HepG2 (cell line): Measurements from ENCODE around the gene PMFBP1. TPM values are rescaled to one million over a fixed set of nuclear protein-coding genes. Genes with fewer than 3 reads are reported as not detected.
A peak's percentile ranks its signal among the peaks of the same experiment; 100 is the strongest.

Experiments
- ARNT ChIP-seq: fragments of 450-650 bp; IDR thresholded peaks from 2 replicates; pipeline ENCODE4 v1.6.1; 2017
- CAMTA2 ChIP-seq: sonication (generic); formaldehyde crosslinking; IDR thresholded peaks from 2 replicates; pipeline ENCODE4 v1.4.0; 2020; ENCODE audit warnings: mild to moderate bottlenecking, missing genetic modification reagents, borderline replicate concordance
- GABPA ChIP-seq, 2 experiments: IDR thresholded peaks; 2 replicates each; pipeline ENCODE4 v1.6.1; 2011 to 2016; ENCODE audit warnings: low read depth in 2 of 2, low read length in 1 of 2, missing biosample characterization in 1 of 2, missing genetic modification characterization in 1 of 2
- ISL2 ChIP-seq: sonication (generic); formaldehyde crosslinking; IDR thresholded peaks from 2 replicates; pipeline ENCODE4 v1.5.0; 2020; ENCODE audit warnings: missing genetic modification reagents
- KAT7 ChIP-seq: IDR thresholded peaks from 2 replicates; pipeline ENCODE4 v1.6.1; 2018; ENCODE audit warnings: borderline replicate concordance, missing compliant biosample characterization
- KDM1A ChIP-seq: IDR thresholded peaks from 2 replicates; pipeline ENCODE4 v1.6.1; 2016; ENCODE audit warnings: missing compliant biosample characterization
- KLF16 ChIP-seq, 2 experiments: sonication (generic) in 1 of 2; formaldehyde crosslinking in 1 of 2; IDR thresholded peaks; 2 replicates each; pipeline versions ENCODE4 v1.6.1 to v1.8.0; 2016 to 2023; ENCODE audit warnings: missing genetic modification reagents in 2 of 2, missing compliant biosample characterization in 1 of 2
- KMT2A ChIP-seq: sonication (generic); formaldehyde crosslinking; IDR thresholded peaks from 2 replicates; pipeline ENCODE4 v1.4.0; 2020; ENCODE audit warnings: missing genetic modification reagents
- MXD1 ChIP-seq: sonication (generic); formaldehyde crosslinking; IDR thresholded peaks from 2 replicates; pipeline ENCODE4 v1.4.0; 2020; ENCODE audit warnings: mild to moderate bottlenecking, missing genetic modification reagents
- MYC ChIP-seq: sonication (generic); formaldehyde crosslinking; IDR thresholded peaks from 2 replicates; pipeline ENCODE4 v1.9.0; 2021; ENCODE audit warnings: missing genetic modification reagents, borderline replicate concordance
- RFX1 ChIP-seq: fragments of 450-650 bp; IDR thresholded peaks from 2 replicates; pipeline ENCODE4 v1.6.1; 2017
- RORA ChIP-seq: sonication (generic); formaldehyde crosslinking; IDR thresholded peaks from 2 replicates; pipeline ENCODE4 v1.5.0; 2020; ENCODE audit warnings: mild to moderate bottlenecking, missing genetic modification reagents, moderate library complexity
- SMAD3 ChIP-seq: sonication (generic); formaldehyde crosslinking; IDR thresholded peaks from 2 replicates; pipeline ENCODE4 v1.4.0; 2020; ENCODE audit warnings: missing genetic modification reagents
- YEATS4 ChIP-seq: sonication (generic); formaldehyde crosslinking; IDR thresholded peaks from 2 replicates; pipeline ENCODE4 v1.4.0; 2020; ENCODE audit warnings: missing genetic modification reagents, borderline replicate concordance
- ZBTB42 ChIP-seq: sonication (generic); formaldehyde crosslinking; IDR thresholded peaks from 2 replicates; pipeline ENCODE4 v1.5.0; 2020; ENCODE audit warnings: mild to moderate bottlenecking, missing genetic modification reagents
- ZNF180 ChIP-seq: sonication (generic); formaldehyde crosslinking; IDR thresholded peaks from 2 replicates; pipeline ENCODE4 v1.4.0; 2020; ENCODE audit warnings: low read depth, missing genetic modification reagents, borderline replicate concordance
- ZNF292 ChIP-seq: sonication (generic); formaldehyde crosslinking; IDR thresholded peaks from 2 replicates; pipeline ENCODE4 v1.8.1; 2022; ENCODE audit warnings: mild to moderate bottlenecking, low read depth, missing genetic modification reagents, borderline replicate concordance
- ZNF329 ChIP-seq: sonication (generic); formaldehyde crosslinking; IDR thresholded peaks from 2 replicates; pipeline ENCODE4 v1.9.0; 2021; ENCODE audit warnings: low read depth, mild to moderate bottlenecking, missing genetic modification reagents
- ZNF414 ChIP-seq: sonication (generic); formaldehyde crosslinking; IDR thresholded peaks from 2 replicates; pipeline ENCODE4 v1.5.0; 2020; ENCODE audit warnings: missing genetic modification reagents
- ZSCAN30 ChIP-seq: sonication (generic); formaldehyde crosslinking; IDR thresholded peaks from 2 replicates; pipeline ENCODE4 v1.5.0; 2020; ENCODE audit warnings: mild to moderate bottlenecking, missing genetic modification reagents
- polyA plus RNA-seq, 8 experiments: library from polyadenylated mRNA; depleted of rRNA in 3 of 8; stranded (reverse) in 7 of 8; unstranded in 1 of 8; fragments of >200 nt; fragmentation: Illumina TruSeq in 4 of 8; extraction: Trizol in 4 of 8; gene quantifications; 2 replicates each; pipeline versions ENCODE4 v1.2.1 to v1.2.3, GENCODE V29; 2011 to 2016; ENCODE audit warnings: low read depth in 4 of 8, missing spikeins in 1 of 8, mixed read lengths in 1 of 8; ENCODE audit not compliant: insufficient read depth in 1 of 8
- total RNA-seq, 5 experiments: library from RNA; depleted of rRNA; stranded (reverse); fragments of >200 nt; fragmentation: Illumina TruSeq; extraction: Trizol; gene quantifications; 2 replicates each; pipeline ENCODE4 v1.2.3, GENCODE V29; 2016; ENCODE audit warnings: low read depth in 1 of 5
- TF ChIP-seq, protein P1 (sequence below): sonication (generic); formaldehyde crosslinking; IDR thresholded peaks from 2 replicates; pipeline ENCODE4 v1.8.0; 2022; ENCODE audit warnings: mild to moderate bottlenecking, missing genetic modification reagents, borderline replicate concordance
- TF ChIP-seq, protein P2 (sequence below): sonication (generic); formaldehyde crosslinking; IDR thresholded peaks from 2 replicates; pipeline ENCODE4 v1.5.0; 2020; ENCODE audit warnings: mild to moderate bottlenecking, missing genetic modification reagents, borderline replicate concordance
- TF ChIP-seq, protein P3 (sequence below): sonication (generic); formaldehyde crosslinking; IDR thresholded peaks from 2 replicates; pipeline ENCODE4 v1.5.1; 2020; ENCODE audit warnings: missing genetic modification reagents, mild to moderate bottlenecking, borderline replicate concordance
- TF ChIP-seq, protein P4 (sequence below): sonication (generic); formaldehyde crosslinking; IDR thresholded peaks from 2 replicates; pipeline ENCODE4 v1.8.1; 2023; ENCODE audit warnings: mild to moderate bottlenecking, missing genetic modification reagents, borderline replicate concordance

Gene PMFBP1
- total and polyA plus RNA-seq, 2 of the 13 experiments (the other 11 are each of a cell fraction or from before 2014, with no cell fraction given) = 1.9 to 3.8 TPM

GRCh38 chr16:72072514-72073342, 99.2 kb downstream of the PMFBP1 start (continued):
- TF ChIP-seq ZNF414 (no peak), ZBTB42 (no peak), GABPA (IDR thresholded peaks at IDR 0.05; ENCODE audit: low read depth, low read length) (no peak), GABPA (CRISPR knock-in tag; IDR thresholded peaks at IDR 0.05; ENCODE audit: low read depth) (peak; percentile 73), ISL2 (CRISPR knock-in tag) (peak; percentile 83), RFX1 (no peak), ZNF292 (CRISPR knock-in tag) (peak; percentile 81; the same call in 1 of the 2 replicates), YEATS4 (CRISPR knock-in tag) (peak; percentile 80), KDM1A (CRISPR knock-in tag) (peak; percentile 77; the same call in 1 of the 2 replicates), ZNF180 (CRISPR knock-in tag) (no peak), SMAD3 (CRISPR knock-in tag) (peak; percentile 76; the same call in 1 of the 2 replicates), KMT2A (CRISPR knock-in tag) (no peak), KLF16 (CRISPR knock-in tag; IDR thresholded peaks at IDR 0.05) (no peak), ZNF329 (no peak), MXD1 (no peak), ARNT (no peak), MYC (CRISPR knock-in tag) (no peak), CAMTA2 (CRISPR knock-in tag) (no peak), RORA (CRISPR knock-in tag) (no peak), ZSCAN30 (no peak), KAT7 (no peak)
- TF ChIP-seq, protein P1, sequence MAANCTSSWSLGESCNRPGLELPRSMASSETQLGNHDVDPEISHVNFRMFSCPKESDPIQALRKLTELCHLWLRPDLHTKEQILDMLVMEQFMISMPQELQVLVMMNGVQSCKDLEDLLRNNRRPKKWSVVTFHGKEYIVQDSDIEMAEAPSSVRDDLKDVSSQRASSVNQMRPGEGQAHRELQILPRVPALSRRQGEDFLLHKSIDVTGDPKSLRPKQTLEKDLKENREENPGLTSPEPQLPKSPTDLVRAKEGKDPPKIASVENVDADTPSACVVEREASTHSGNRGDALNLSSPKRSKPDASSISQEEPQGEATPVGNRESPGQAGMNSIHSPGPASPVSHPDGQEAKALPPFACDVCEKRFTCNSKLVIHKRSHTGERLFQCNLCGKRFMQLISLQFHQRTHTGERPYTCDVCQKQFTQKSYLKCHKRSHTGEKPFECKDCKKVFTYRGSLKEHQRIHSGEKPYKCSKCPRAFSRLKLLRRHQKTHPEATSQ = no peak
- TF ChIP-seq, protein P2, sequence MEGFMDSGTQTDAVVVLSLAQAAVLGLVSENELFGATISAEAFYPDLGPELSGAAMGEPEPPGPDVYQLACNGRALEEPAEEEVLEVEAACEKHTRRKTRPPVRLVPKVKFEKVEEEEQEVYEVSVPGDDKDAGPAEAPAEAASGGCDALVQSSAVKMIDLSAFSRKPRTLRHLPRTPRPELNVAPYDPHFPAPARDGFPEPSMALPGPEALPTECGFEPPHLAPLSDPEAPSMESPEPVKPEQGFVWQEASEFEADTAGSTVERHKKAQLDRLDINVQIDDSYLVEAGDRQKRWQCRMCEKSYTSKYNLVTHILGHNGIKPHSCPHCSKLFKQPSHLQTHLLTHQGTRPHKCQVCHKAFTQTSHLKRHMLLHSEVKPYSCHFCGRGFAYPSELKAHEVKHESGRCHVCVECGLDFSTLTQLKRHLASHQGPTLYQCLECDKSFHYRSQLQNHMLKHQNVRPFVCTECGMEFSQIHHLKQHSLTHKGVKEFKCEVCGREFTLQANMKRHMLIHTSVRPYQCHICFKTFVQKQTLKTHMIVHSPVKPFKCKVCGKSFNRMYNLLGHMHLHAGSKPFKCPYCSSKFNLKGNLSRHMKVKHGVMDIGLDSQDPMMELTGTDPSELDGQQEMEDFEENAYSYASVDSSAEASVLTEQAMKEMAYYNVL (CRISPR knock-in tag) = no peak; the same call in 1 of the 2 replicates
- TF ChIP-seq, protein P3, sequence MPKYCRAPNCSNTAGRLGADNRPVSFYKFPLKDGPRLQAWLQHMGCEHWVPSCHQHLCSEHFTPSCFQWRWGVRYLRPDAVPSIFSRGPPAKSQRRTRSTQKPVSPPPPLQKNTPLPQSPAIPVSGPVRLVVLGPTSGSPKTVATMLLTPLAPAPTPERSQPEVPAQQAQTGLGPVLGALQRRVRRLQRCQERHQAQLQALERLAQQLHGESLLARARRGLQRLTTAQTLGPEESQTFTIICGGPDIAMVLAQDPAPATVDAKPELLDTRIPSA (CRISPR knock-in tag) = no peak
- TF ChIP-seq, protein P4, sequence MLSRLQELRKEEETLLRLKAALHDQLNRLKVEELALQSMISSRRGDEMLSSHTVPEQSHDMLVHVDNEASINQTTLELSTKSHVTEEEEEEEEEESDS (CRISPR knock-in tag) = no peak
